Stimulated activated CD8-positive, alpha-beta memory T cell treated with anti-CD3 and anti-CD28 coated beads, Interleukin-12 subunit alpha, Interleukin-12 subunit beta, amount 100 ng/mL, for 24 hours (primary cell): ENCODE measurements around the gene VWCE.

Experiments
- DNase-seq: peaks from one replicate; pipeline ENCODE4 v3.0.0-alpha.2; 2020; ENCODE audit errors: extremely low read depth

Gene VWCE

GRCh38 chr11:61327669-61328071 is 32.6 kb upstream of the VWCE start:
- DNase-seq = no peak

GRCh38 chr11:61325649-61326414 is 30.7 kb upstream of the VWCE start:
- DNase-seq = no peak

GRCh38 chr11:61315260-61315659 is 20.1 kb upstream of the VWCE start:
- DNase-seq = no peak

GRCh38 chr11:61310749-61311148 is 15.6 kb upstream of the VWCE start:
- DNase-seq = no peak

- DNase-seq = no peak
These were observed 14.6 kb upstream of the VWCE start for GRCh38 chr11:61309739-61310138.

GRCh38 chr11:61309141-61309540 is 14.0 kb upstream of the VWCE start:
- no peak for DNase-seq

- DNase-seq = no peak
These were observed 12.2 kb upstream of the VWCE start for GRCh38 chr11:61307354-61307753.

GRCh38 chr11:61306221-61306620 is 11.1 kb upstream of the VWCE start:
- DNase-seq = no peak

GRCh38 chr11:61305417-61305816 is 10.3 kb upstream of the VWCE start:
- no peak for DNase-seq

- DNase-seq = no peak
These were observed 8.6 kb upstream of the VWCE start for GRCh38 chr11:61303725-61304124.

- DNase-seq = no peak
These were observed 7.4 kb upstream of the VWCE start for GRCh38 chr11:61302550-61302949.

GRCh38 chr11:61298663-61299244 is 3.6 kb upstream of the VWCE start:
- no peak for DNase-seq

GRCh38 chr11:61297746-61298145 is 2.6 kb upstream of the VWCE start:
- DNase-seq = no peak

- DNase-seq = no peak
These were observed 2.2 kb upstream of the VWCE start for GRCh38 chr11:61297341-61297740.

- DNase-seq = no peak
These were observed 445 bp upstream of the VWCE start for GRCh38 chr11:61295596-61295926.

- peak; percentile 17 for DNase-seq
These were observed 1.0 kb downstream of the VWCE start for GRCh38 chr11:61293867-61294716.

GRCh38 chr11:61292356-61292755 is 2.8 kb downstream of the VWCE start:
- no peak for DNase-seq

GRCh38 chr11:61290905-61291690 is 4.0 kb downstream of the VWCE start:
- DNase-seq = no peak

- DNase-seq = no peak
These were observed 7.7 kb downstream of the VWCE start for GRCh38 chr11:61287338-61287977.

- no peak for DNase-seq
These were observed 11.5 kb downstream of the VWCE start for GRCh38 chr11:61283613-61284012.

- DNase-seq = no peak
These were observed 13.4 kb downstream of the VWCE start for GRCh38 chr11:61281581-61282250.
